Measurements from ENCODE around the gene SH2D5.

SH2D5 gene

DNA sequence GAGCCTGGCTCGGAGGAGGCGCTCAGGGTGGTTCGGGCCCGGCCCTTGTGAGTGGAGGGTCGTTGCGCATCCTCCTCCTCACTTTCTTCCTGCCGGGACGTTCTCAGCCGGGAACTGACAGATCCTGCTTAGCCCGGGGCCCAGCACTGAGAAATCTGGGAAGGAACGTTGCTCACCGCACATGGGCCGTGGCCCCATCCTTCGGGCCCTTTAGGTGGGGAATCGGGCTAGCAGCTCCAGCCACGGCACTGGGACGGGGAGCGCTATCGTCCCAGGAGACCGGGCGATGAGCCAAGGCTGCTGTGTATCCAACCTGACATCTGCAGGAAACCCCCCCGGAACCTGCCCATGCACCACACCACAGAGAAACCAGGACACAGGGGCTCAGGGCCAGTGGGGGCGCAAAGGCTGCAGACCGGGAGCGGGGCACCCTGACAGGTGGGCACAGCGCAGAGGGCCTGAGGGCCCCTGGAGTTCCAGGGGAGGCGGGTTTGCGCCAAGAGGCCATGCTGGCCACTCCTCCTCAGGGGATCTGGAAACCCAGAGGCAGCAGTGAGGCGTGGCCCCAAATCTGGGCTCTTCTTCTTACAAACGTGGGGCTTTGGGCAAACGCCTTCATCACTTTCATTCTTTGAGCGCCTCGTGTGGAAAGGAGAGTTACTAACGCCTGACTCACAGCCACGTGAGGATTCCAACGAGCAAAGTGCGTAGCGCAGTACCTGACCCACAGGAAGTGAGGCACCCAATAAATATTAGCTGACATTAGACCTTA is at the start of gene SH2D5:
SH2D5 (minus strand) TSS at position 116 of the 772 bp plus-strand sequence. CDS start 4,659 bp downstream, outside the sequence.
- peak; percentile 98 for DNase-seq

DNA sequence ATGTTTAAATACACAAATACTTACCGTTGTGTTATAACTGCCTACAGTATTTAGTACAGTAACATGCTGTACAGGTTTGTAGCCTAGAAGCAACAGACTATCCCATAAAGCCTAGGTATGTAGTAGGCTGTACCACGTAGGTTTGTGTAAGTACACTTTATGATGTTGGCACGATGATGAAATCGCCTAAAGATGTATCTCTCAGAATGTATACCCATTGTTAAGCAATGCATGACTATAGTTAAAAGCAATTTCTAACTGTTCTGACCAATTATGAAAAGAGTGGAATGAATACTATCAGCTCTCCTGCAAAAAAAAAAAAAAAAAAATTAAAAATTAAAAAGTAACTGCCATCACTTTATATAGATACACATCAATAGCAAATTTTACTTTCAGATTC is 43.2 kb upstream of the SH2D5 start:
- DNase-seq = no peak

DNA sequence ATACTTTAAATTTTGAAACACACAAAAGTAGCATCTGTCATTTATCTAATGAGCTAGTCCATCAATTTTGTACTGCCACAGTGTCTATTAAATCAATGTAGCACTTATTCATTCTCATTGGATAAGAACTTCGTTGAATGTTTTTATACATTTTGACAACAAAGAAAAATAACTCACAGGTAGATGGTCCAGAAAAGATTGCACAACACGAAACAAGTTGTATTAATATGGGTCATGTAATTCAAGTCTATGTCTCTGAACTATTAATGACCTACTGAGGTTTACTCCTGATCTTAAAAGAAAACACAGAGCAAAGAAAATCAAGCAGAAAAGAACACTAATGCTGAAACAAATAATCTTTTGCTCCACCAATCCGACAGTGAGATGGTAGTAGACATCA is 39.3 kb upstream of the SH2D5 start:
- DNase-seq = no peak

DNA sequence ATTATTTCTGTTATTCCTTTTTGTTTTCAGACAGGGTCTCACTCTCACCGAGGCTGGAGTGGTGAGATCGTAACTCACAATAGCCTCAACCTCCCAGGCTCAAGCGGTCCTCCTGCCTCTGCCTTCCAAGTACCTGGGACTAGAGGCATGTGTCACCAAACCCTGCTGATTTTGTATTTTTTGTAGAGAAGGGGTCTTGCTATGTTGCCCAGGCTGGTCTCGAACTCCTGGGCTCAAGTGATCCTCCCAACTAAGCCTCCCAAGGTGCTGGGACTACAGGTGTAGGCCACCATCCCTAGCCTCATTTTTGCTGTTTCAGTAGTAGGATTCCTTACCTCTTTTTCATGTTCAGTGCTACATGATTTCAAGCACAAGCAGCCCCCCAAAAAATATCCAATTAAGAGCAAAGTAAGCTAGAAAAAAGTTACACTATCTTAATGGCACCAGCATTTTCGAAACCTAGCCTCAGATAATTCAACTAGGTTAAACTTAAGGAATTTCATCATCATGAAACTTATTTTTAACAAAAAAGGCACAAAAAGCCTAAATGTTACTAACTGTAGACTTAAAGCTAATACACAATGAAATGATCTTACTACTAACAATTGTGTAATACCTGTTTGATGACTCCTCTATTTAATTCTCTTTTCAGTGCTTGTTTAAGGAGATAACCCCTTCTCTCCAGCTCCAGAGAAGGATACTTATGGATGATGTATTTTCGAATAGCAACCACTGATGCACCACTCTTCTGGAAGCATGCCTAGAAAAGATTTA is 38.0 kb upstream of the SH2D5 start:
- no peak for DNase-seq

DNA sequence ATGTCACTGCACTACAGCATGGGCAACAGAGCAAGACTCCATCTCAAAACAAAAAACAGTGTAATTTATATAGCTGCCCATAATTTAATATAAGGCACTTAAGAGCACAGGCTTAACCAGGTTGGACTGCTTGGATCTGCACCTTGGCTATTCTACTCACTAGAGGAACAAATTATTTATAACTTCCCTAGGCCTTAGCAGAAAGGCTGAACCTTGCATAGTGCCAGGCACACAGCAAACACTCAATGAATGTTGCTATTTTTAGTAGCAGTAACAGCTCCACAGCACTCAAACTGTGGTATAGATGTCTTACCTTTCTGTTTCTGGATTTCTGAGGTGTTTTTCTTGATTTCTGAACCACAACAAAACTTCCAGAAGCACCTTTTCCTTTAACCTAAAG is 34.8 kb upstream of the SH2D5 start:
- DNase-seq = no peak

- no peak for DNase-seq
Observed at GRCh38 chr1:20763417-20763816, 30.9 kb upstream of the SH2D5 start.

GRCh38 chr1:20760322-20760721 is 27.8 kb upstream of the SH2D5 start:
- no peak for DNase-seq

- peak; percentile 14 for DNase-seq
Observed at GRCh38 chr1:20753589-20753988, 21.1 kb upstream of the SH2D5 start.

- no peak for DNase-seq
Observed at GRCh38 chr1:20751462-20751990, 19.0 kb upstream of the SH2D5 start.

DNA sequence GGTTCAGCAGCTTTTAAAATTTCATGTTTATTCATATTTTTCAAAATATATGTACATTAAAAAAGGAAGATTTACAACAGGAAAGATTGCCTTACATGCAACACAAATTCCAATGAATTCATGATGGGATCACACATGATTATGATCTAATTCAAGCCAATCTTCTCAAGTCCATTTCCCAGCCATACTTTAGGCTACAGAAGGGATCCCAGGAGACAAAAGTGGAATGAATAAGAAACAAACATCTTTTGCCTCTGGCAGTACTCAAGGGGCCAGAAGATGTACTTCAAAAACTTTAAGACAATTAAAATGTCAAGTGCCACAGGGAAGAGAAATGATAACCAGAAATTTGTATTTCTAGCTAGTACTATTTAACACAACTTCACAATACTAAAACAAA is 10.2 kb upstream of the SH2D5 start:
- DNase-seq = no peak

DNA sequence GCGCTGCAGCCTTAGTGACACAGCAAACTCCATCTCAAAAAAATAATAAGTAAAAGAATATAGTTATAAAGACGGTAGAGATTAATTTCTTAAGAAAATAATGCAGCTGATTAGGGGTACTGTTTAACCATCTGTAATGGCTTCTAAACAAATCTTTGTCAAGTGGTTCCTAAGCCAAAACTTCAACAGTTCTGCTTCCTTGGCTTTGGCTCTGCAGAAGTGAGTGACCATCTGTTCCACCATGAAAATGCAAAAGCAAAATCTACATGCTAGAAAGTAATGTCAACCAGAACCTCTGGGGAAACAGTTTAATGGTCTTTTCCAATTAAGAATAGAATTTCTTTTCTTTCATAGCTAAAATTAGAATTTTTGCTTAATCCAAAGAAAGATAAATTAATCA is 8.3 kb upstream of the SH2D5 start:
- no peak for DNase-seq

- peak; percentile 73 for DNase-seq
Observed at GRCh38 chr1:20739225-20739624, 6.7 kb upstream of the SH2D5 start.

- no peak for DNase-seq
Observed at GRCh38 chr1:20735581-20736111, 3.1 kb upstream of the SH2D5 start.

GRCh38 chr1:20733360-20733975 is 965 bp upstream of the SH2D5 start:
- DNase-seq = no peak

- peak; percentile 71 for DNase-seq
Observed at GRCh38 chr1:20732071-20732587, 374 bp downstream of the SH2D5 start.

DNA sequence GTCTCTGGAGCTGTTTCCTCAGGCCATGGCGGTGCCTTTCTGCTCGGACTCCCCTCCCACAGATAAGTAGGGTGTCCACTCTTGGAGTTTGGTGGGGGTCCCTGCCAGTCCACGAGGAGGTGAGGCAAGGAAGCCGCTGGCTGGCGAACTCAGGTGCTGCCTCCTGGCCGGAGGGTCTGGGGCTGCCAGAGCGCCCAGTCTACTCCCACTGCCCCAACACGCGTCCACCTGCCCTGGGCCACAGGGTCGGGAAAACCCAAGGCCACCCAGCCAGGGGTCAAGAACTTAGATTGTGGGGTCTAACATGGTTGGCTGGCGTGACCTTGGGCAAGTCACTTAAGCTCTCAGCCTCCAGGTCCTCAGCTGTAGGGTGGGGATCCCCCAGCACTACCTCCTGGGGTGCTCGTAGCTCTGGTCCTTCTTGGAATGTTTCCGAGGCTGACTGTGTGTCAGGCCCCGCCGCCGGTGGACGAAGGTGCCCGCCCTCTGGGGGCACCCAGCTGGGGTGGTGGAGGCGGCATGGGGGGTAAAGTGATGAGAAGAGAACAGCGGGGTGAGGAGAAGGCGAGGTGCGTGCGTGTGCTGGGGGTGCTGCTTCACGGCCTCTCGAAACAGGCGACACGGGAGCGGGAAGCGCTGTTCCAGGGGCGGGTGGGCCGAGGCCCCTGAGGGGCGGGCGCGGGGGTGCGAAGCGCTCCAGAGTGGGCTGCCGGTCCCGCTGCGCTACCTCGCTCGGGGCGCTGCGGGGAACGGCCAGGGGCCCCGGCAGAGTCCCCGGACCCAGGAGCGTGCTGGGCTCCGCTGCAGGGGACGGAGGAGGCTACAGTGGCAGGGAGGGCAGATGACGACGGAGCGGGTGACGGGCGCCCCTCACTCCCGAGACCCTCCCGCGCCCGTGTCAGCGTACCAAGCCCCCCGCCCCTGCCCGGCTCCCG is 1.2 kb downstream of the SH2D5 start:
- DNase-seq = no peak

DNA sequence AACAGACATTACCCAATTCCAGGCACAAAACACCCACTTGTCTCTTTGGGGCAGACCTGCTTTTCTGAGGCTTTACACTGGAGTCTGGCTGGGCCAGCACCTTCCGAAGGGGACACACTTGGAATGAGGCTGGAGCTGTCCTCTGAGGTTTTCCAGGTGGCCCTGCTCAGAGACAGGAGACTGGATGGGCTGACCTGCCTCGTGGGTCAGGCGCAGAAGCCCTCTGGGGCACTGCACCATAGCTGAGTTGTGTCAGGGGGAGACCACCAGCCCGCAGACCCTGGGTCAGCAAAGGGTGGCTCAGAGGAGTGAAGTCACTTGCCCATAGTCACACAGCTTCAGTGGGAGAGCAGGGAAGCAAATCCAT is 1.8 kb downstream of the SH2D5 start:
- DNase-seq = no peak

GRCh38 chr1:20729990-20730689 is 2.4 kb downstream of the SH2D5 start:
- no peak for DNase-seq

DNA sequence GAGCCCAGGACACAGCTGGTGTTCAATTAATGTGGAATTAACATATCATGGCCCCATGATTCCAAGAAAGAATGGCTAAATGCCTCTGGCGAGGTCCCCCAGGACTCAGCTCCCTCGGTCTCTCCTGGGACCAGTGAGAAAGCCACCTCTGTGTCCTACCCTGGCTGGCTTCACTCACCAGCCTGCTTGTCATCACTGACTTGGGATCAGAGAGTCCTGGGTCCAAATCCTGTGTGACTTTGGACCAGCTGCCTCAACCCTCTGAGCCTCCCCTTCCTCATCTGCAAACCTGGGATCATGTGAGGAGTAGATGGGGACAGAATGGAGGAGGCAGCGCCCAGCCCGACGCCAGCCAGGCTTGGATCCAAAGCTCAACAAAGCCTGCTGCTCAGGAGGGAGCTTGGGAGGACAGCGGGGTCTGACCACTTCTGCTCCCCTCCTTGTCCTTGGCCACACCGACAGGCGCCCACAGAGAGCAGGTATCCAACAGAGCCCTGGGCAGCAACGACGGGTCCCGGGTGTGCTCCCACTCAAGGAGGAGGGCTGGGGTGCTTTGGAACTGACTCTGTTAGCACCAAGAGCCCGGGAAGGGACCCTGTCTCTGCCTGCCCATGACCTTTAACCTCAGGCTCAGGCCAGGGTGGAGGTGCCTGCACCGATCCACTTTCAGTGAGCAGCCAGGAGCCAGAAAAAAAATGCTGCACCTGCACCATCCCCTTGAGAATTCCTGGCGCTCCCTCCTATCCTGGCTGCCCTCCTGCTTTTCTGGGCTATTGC is 3.2 kb downstream of the SH2D5 start:
- no peak for DNase-seq

GRCh38 chr1:20728371-20729154 is 3.9 kb downstream of the SH2D5 start:
- no peak for DNase-seq

Data from fibroblast of skin of right biceps (primary cell).